ENCODE measurements around the gene TMC3.
"Not testable (repeated sequence)": the region's sequence is repeated elsewhere in the genome, so short reads cannot be mapped to it uniquely, and the experiment has no call there.

TMC3 gene

GRCh38 chr15:81335631-81336030 lies 38.4 kb downstream of the TMC3 start:
- Histone ChIP-seq H3K27ac (no peak overlapping the region), H3K4me3 (ENCODE audit: low read depth, low read length) (no peak overlapping the region), H3K36me3 (no peaks in the 10 kb centered on the region), H3K9me3 (ENCODE audit: severe bottlenecking) (no peaks in the 10 kb centered on the region), H3K27me3 (ENCODE audit: insufficient read depth, low read depth, severe bottlenecking) (no peaks in the 10 kb centered on the region)
- TF ChIP-seq CTCF (IDR thresholded peaks at IDR 0.05; ENCODE audit: low read depth, low read length), result no peak
- no peak for DNase-seq

- no peak for TF ChIP-seq CTCF (IDR thresholded peaks at IDR 0.05; ENCODE audit: low read depth, low read length)
- H3K4me3 ChIP-seq (ENCODE audit: low read depth, low read length), result no peak overlapping the region
- no peaks in the 10 kb centered on the region for H3K9me3 ChIP-seq (ENCODE audit: severe bottlenecking)
- no peaks in the 10 kb centered on the region for H3K36me3 ChIP-seq
- DNase-seq, result no peak
- H3K27me3 ChIP-seq (ENCODE audit: insufficient read depth, low read depth, severe bottlenecking), result no peaks in the 10 kb centered on the region
- no peak overlapping the region for H3K27ac ChIP-seq
Observed at GRCh38 chr15:81334768-81335435, 39.1 kb downstream of the TMC3 start.

GRCh38 chr15:81333363-81333762 lies 40.6 kb downstream of the TMC3 start:
- Histone ChIP-seq H3K36me3 (no peaks in the 10 kb centered on the region), H3K27ac (no peak overlapping the region), H3K27me3 (ENCODE audit: insufficient read depth, low read depth, severe bottlenecking) (no peaks in the 10 kb centered on the region), H3K4me3 (ENCODE audit: low read depth, low read length) (no peak overlapping the region), H3K9me3 (ENCODE audit: severe bottlenecking) (no peaks in the 10 kb centered on the region)
- TF ChIP-seq CTCF (IDR thresholded peaks at IDR 0.05; ENCODE audit: low read depth, low read length), result no peak
- DNase-seq, result no peak

GRCh38 chr15:81332326-81332725 lies 41.7 kb downstream of the TMC3 start:
- Histone ChIP-seq H3K27ac (no peak overlapping the region), H3K9me3 (ENCODE audit: severe bottlenecking) (no peaks in the 10 kb centered on the region), H3K27me3 (ENCODE audit: insufficient read depth, low read depth, severe bottlenecking) (no peaks in the 10 kb centered on the region), H3K4me3 (ENCODE audit: low read depth, low read length) (no peak overlapping the region), H3K36me3 (no peaks in the 10 kb centered on the region)
- no peak for TF ChIP-seq CTCF (IDR thresholded peaks at IDR 0.05; ENCODE audit: low read depth, low read length)
- no peak for DNase-seq

- no peaks in the 10 kb centered on the region for H3K27me3 ChIP-seq (ENCODE audit: insufficient read depth, low read depth, severe bottlenecking)
- TF ChIP-seq CTCF (IDR thresholded peaks at IDR 0.05; ENCODE audit: low read depth, low read length), result no peak
- no peak overlapping the region for H3K27ac ChIP-seq
- no peaks in the 10 kb centered on the region for H3K9me3 ChIP-seq (ENCODE audit: severe bottlenecking)
- H3K36me3 ChIP-seq, result no peaks in the 10 kb centered on the region
- no peak for DNase-seq
- H3K4me3 ChIP-seq (ENCODE audit: low read depth, low read length), result no peak overlapping the region
Observed at GRCh38 chr15:81331600-81331999, 42.4 kb downstream of the TMC3 start.

- not testable (repeated sequence) for H3K27ac ChIP-seq; H3K27me3 ChIP-seq (ENCODE audit: insufficient read depth, low read depth, severe bottlenecking); DNase-seq; H3K4me3 ChIP-seq (ENCODE audit: low read depth, low read length); H3K36me3 ChIP-seq; H3K9me3 ChIP-seq (ENCODE audit: severe bottlenecking)
Observed at GRCh38 chr15:81331141-81331540, 42.9 kb downstream of the TMC3 start.

All from WERI-Rb-1 (cell line).